Endometrium (tissue), 2 donors: ENCODE results near the gene PCNX2.

Experiments
- FAIRE-seq: peaks from 2 replicates; lab custom pipeline; 2012; peaks lifted over from hg19 to GRCh38; lab: Jason Lieb, UNC
- donor health status: control.
- donor health status: control.

PCNX2 gene

DNA sequence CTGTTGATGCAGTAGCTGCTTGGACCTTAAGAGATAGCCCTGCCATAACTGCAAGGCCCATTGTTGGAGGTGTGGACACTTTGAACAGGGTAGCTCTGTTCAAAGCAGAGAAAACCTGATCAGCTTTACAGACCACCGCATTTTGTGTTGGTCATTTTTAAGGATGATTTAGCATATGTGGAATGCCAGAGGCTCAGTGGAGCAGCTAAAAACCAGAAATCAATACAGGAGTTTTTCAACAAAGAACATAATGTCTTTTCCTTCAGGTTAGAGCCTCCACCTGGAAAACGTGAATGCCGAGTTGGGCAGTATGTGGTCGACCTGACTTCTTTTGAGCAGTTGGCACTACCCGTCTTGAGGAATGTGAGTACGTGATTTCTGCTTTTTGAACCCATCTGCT is 339.4 kb downstream of the PCNX2 start:
- no peak for FAIRE-seq

DNA sequence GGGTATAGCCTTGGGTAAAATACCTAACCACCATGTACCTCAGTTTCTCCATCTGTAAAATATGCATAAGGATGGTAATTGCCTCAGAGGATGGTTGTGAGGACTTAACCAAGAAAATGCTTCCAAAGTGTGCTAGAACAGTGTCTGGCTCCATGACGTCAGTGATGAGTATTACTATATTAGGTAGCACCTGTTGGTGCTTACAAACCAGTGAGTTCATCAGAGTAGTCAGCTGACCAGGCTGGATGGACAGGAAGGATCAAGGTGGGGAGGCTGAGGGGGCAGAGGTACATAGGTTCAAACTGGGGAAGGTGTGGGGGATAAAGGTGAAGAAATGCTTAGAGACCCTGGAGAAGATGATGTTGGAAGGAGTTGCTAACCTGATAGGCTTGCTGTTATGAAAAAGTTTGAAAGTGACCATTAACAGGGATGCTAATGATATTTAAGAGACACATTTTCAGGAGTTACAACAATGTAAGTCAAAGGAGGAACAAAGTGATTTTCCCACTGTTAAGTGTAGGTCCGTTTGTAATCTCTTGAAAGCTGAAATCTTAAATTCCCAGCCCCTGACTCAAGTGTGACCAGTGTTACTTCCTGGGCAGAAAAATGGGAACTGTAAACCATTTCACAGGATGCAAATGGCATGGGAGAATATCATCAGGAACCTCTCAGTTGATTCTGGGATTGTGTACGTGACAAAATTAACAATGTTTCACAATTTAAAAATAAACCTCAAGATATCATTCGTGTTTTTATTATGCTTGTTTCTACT is 340.7 kb downstream of the PCNX2 start:
- no peak for FAIRE-seq

DNA sequence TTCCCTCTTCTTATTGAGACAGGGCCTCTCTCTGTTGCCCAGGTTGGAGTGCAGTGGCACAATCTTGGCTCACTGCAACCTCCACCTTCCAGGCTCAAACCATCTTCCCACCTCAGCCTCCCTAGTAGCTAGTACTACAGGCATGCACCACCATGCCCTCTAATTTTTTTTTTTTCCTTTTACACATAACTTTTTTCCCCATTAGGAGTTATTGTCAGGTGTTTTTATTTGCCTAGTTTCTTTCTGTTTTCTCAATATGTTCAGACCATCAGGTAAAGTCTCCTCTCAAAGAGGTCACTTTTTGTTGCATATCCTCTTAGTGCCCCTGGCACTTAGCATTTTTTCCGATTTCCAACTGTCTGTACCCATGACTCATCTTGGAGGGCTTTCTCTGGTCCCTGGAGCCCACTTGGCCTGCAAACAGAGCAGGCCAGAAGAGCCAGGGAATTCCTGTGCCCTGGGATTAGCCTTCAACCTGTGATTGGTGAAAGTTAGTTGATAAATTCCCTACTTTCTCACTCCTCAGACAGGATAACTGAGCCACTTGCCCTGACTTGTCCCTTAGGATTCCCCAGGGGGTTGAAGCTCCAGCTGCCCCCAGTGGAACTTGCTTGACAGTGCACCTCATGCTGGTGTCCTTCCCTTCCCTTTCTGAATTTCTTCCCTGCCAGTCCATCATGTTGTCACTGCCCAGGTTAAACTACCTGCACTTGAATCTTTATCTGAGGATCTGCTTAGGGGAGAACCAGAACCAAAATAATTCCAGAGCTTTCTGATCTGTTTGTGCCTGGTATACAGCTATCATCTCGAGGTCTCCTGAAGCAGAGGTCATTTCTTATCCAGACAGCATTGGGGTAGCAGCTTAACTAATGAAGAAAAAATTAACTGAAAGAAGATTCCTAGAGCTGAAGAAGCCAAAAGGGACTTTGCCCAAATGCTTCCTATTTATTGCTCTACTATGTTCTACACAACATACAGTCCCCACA is 342.7 kb downstream of the PCNX2 start:
- FAIRE-seq: no peak

DNA sequence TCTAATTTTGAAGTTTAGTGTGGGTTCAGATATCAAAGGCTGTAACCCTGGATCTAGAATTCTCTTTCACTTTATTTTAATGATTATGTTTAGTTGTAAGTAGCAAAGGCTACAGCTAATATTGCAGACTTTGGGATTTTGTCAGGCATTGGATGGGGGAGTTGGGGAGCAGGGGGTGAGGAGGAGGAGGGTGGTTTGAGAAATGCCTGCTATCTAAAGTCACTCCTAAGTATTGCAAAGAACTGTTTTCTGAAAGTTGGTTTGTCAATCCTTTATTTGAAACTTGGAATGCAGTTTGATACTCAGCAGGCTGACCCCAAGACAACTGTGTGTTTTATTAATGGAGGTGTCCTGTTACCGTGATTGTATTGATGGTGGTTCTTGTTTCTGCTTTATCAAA is 343.9 kb downstream of the PCNX2 start:
- no peak for FAIRE-seq

DNA sequence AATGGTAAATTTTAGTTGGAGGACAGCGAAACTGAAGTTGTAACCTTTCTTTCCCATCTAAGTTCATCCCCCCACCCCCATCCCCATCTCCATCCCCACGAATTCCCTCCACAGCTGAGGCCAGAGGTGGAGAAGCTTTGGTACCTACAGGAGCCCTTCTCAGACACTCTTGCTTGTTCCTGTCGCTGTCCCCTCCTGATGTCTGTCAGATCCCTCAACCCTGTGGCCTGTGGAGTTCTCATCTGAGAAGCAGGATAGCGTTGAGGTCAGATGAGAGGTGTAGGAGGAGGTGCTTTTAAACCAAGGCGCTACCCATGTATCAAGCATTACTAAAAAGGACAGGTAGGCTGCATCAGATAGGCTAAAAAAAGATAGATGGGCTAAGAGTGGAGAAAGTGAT is 344.3 kb downstream of the PCNX2 start:
- no peak for FAIRE-seq

DNA sequence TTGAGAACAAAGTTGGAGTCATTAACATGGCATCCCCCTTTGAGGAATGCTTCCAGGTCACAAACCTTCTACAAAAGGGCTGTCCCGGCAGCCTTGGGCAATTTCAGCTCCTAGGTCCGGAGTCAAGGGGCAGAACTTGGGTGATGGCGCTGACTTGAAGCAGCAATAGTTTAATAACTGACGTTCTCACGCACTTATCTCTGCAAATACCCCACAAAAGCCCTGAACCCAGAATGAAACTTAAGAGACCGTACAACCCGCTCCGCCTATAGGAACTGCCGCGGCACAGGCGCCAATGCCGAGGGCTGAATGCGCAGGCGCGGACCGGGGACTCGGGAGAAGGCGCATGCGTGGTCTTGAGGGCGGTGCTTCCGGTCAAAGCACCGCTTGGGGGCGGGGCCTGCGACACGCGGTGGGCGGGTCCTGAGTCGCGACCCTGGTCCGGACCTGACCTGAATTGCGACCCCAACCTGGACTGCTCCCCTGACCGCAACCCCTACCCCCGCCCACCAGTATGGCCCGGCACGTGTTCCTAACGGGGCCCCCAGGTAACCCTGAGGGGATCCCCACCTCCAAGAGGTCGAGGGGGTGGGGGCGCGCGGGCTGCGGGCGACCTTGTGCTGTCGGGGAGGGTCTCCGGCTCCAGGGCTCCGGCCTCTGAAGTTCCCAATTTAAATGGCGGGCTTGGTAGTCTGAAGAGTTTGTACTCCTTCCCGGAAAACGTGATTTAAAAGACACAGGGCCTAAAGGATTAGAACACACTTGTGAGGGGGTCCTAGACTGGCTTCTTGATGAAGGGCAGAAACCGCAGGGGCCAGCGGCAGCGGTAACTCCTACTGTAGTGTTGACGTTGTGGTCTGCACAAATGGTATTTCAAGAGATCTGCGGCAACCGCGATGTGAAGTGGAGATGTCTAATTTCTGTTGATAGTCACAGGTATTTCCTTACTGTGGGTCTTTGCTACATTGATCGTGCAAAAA is 345.0 kb downstream of the PCNX2 start, which contains the start of gene NTPCR:
TSS of gene NTPCR (plus strand) at position 415 of the 980 bp plus-strand sequence. CDS start at position 515, 100 bp downstream.
- FAIRE-seq: peak; percentile 39

DNA sequence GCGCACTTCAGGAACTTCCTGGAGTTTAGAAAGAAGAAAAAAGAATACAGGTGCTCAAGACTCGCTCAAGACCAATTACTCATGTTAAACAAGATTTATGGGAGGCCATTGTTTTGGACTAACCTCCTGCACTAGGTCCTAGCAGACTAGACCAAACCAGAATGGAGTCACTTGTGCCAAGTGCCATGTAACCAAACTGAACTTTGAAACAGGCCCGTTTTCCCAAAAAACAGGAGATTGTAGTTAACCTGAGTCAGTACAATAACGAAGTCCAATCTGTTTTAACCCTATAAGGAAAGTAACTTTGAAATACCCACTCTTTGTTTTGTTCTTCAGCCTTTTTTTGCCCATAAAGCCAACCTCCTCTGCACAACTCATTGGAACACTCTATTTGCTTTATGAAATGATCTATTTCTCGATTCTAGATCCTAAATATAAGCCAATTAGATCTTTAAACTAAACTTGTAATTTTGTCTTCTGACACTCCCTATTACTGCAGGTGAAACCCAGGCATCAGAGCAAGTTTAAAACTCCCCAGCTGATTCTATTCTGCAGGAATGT is 345.8 kb downstream of the PCNX2 start:
- no peak for FAIRE-seq

DNA sequence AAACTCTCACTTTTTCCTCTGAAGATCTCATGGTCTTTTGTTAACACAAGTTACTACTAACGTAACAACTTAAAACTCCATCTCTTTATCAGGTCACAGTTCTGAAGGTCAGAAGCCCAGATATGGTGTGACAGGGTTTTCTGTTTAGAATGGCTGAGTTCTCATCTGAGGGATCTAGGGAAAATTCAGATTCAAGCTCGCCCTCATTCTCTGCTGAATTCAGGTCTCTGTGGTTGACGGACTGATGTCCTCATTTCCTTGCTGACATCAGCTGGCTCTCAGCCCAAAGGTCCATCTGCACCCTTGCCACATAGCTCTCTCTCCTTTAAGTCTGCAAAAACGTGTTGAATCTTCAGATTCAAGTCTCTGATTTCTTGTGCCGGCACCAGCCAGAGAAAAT is 351.2 kb downstream of the PCNX2 start:
- FAIRE-seq: no peak

DNA sequence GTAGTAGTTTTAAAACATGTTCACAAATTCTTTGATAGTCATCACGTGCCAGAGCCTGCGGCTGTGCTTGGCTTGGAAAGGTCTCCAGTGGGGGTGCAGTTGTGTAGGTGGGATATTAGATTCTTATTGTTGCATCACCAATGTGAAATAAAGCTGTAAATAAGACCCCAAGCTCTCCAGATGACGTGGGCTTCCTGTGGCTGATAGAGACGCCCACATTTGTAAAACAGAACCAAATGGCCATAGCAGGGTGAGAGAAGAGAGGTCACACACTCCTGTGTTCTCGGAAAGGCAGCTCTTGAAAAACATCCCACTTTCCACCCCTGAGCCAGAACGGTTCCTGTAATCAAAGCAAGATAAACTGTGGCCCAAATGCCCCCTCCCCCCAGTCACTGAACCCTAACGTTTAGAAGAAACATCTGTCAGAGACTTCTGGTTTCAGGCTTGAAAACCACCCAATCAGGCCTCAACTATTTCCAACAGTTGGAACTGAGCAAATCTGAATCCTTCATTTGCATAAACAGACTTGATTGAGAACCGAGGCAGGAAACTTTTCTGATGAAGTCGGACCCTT is 351.8 kb downstream of the PCNX2 start:
- FAIRE-seq: no peak

DNA sequence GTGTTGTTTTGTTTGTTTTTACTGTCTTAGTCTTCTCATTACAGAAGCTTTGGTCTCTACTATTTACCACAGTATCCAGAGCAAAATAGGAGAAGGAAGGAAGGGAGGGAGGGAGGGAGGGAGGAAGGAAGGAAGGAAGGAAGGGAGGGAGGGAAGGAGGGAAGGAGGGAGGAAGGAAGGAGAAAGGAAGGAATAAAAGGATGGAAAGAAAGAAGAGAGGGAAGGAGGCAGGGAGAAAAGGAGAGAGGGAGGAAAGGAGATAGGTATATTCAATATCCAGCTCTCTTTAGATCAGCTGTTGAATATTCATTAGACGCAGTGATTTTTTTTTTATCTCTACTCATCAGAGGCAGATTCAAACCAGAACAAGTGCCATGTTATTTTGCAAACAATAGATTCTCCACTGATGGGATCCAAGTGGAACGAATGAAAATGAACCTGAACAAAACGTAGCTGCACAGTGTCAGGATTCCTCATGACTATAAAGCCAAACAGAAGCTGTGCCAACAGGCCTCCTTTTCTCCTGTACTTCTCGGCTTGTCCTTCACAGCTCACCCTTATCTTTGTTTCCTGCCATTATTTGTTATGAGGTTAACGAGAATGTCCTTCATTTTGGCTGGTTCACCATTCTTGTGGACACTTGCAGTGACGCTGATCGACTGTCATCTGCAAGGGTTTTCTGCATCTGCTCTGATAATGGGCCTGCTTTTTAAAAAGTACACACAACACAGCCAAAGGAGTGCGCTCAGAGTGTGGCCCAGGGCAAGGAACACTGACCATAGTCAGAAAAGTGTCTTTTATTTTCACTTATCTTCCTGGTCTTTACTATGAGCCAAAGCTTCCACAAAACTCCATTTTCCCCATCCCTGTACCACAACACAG is 352.9 kb downstream of the PCNX2 start:
- FAIRE-seq: no peak

DNA sequence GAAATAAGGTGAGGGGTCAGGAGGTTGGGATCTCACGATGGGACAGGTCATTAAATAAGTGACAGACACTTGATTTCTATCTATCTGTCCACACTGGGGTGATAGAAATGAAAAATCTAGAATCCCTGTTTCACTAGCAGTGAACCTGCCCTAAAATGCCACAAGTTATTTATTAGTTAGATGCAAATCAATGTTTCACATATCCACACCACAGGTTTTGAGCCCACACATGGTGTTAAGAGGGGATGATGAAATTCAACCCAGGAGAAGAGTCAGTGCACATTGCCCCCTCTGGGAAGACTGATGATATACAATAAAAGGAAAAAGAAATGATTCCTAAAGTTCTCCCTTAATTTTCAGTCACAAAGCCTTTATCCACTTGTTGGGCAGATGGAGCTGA is 355.3 kb downstream of the PCNX2 start:
- no peak for FAIRE-seq

DNA sequence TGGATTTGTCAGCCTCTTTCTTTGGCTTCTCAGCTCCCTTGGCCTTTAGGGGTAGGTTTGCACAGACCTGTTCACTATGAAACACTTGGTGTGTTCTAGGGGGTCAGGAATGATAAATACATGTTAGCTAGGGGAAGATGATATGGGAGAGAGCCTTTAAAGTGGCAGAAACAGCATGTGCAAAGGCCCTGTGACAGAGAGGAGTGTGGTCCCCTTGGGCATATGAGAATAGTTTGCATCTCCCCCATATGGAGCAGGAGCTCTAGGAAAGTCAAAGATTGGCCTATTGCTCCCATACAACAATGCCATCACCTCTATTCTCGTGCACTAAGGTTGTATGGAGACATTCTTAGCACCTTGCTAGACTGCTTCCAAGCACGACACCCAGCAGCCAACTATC is 355.8 kb downstream of the PCNX2 start:
- no peak for FAIRE-seq

DNA sequence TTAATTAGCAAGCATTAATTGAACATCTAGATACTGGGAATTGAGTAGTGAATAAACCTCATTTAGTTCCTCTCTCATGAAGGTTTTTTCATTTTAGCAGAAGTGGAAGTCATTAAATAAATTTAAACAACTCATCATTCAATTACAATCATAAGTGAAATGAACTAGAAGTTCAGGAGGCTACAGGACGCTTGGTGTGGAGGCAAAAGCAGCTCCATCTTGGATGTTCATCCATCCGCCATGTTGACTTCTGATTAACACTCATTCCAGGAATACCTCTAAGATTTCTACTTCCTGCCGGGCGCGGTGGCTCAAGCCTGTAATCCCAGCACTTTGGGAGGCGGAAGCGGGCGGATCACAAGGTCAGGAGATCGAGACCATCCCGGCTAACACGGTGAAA is 356.6 kb downstream of the PCNX2 start:
- FAIRE-seq: no peak

DNA sequence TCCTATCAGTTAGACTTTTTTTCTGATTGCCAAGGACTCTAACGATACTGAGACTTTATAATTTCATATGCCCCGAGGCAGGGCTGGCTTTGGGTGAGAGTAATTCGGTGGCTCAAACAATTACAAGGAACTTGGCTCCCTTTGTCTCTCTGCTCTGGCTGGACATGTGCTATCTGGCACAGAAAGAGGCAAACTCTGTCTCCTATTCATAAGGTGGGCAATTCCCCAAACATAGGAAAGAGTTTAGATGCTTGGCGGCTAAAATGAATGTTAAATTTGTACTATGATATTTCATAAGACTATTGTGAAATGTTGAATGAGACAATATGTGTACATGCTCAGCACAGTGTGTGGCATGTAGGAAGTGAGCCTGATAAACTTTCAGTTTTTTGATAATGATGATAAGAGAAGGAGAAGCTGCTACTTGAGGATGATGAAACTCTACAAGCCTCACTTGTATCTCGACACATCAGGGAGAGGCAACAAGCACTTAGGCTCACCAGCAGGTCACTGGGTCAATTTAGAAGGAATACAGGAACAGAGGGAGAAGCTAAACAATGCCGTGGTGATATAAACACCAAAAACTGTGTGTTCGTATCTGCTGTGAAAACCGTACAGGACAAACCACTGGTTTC is 357.7 kb downstream of the PCNX2 start:
- FAIRE-seq: no peak

DNA sequence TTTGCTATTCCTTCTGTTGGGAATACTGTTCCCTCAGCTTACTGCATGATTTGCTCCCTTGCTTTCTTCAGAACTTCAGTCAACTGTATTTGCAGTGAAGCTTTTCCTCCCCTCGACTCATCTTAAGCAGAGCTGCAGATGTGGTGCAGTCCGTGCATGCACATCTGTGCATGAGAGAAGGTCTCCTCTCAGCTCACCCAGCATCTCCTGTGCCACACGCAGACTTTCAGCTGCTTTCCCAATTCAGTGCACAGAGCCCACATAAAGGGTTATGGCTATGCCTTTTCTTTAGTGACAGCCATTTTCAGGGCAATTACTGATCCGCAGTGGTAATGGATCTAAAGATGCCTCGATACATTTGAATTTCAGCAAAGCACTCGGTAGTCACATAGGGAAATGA is 358.6 kb downstream of the PCNX2 start:
- FAIRE-seq: no peak
